Nephron progenitor cell (in vitro differentiated cells): ENCODE measurements around the gene FAM117B.
A peak's percentile ranks its signal among the peaks of the same experiment; 100 is the strongest.

Experiments
- DNase-seq: peaks from one replicate; pipeline ENCODE4 v3.0.0; 2021
- H3K27ac Mint-ChIP-seq: 2 replicates; pipeline ENCODE4 v1.8.0; 2021; ENCODE audit warnings: mild to moderate bottlenecking, moderate library complexity, mixed read lengths
- H3K27me3 Mint-ChIP-seq: 2 replicates; pipeline ENCODE4 v1.8.0; 2021; ENCODE audit warnings: mild to moderate bottlenecking, low read depth, mixed read lengths; ENCODE audit not compliant: poor library complexity
- H3K36me3 Mint-ChIP-seq: 2 replicates; pipeline ENCODE4 v1.8.0; 2021; ENCODE audit warnings: low read depth, mixed read lengths
- H3K4me1 Mint-ChIP-seq: 2 replicates; pipeline ENCODE4 v1.8.0; 2021; ENCODE audit warnings: mixed read lengths
- H3K4me3 Mint-ChIP-seq: 2 replicates; pipeline ENCODE4 v1.8.0; 2021; ENCODE audit warnings: mild to moderate bottlenecking, moderate library complexity, mixed read lengths
- H3K9me3 Mint-ChIP-seq: 2 replicates; pipeline ENCODE4 v1.8.0; 2021; ENCODE audit warnings: mild to moderate bottlenecking, moderate library complexity, mixed read lengths
- CTCF ChIP-seq: fragments of 200-600 bp; sonication (generic); IDR thresholded peaks from 2 replicates; pipeline ENCODE4 v1.5.0; 2021; ENCODE audit warnings: antibody characterized with exemption

Gene FAM117B

GRCh38 chr2:202634556-202635427, at the start of gene FAM117B:
FAM117B (plus strand) TSS chr2:202634969; CDS start chr2:202635188, 219 bp downstream.
- DNase-seq, result peak; percentile 98

GRCh38 chr2:202588647-202589581, 45.9 kb upstream of the FAM117B start:
- Mint-ChIP-seq H3K27me3 (peaks cover 4% of the 10 kb centered on the region), H3K27ac (no peak overlapping the region), H3K36me3 (no peaks in the 10 kb centered on the region), H3K4me3 (peak overlapping the region; percentile 26), H3K9me3 (peaks cover 3% of the 10 kb centered on the region), H3K4me1 (peaks cover 15% of the 10 kb centered on the region)
- TF ChIP-seq CTCF, result peak; percentile 86
- peak; percentile 70 for DNase-seq

More at GRCh38 chr2:202634556-202635427, at the start of gene FAM117B:
- peak within 1 kb of the TSS; percentile 93 for H3K4me3 Mint-ChIP-seq
- peaks cover 4% of the 10 kb centered on the region for H3K9me3 Mint-ChIP-seq
- H3K27me3 Mint-ChIP-seq, result no peaks in the 10 kb centered on the region
- no peak for TF ChIP-seq CTCF
- H3K27ac Mint-ChIP-seq, result peak within 1 kb of the TSS; percentile 29
- peaks cover 31% of the 10 kb centered on the region for H3K4me1 Mint-ChIP-seq
- H3K36me3 Mint-ChIP-seq, result peaks cover 23% of the 10 kb centered on the region

GRCh38 chr2:202589582-202589949, 45.2 kb upstream of the FAM117B start:
- no peak for TF ChIP-seq CTCF
- Mint-ChIP-seq H3K27me3 (peaks cover 4% of the 10 kb centered on the region), H3K4me1 (peaks cover 15% of the 10 kb centered on the region), H3K27ac (no peak overlapping the region), H3K4me3 (no peak overlapping the region), H3K9me3 (no peaks in the 10 kb centered on the region), H3K36me3 (no peaks in the 10 kb centered on the region)
- DNase-seq, result no peak

GRCh38 chr2:202592566-202592965, 42.2 kb upstream of the FAM117B start:
- H3K4me3 Mint-ChIP-seq, result no peak overlapping the region
- H3K9me3 Mint-ChIP-seq, result no peaks in the 10 kb centered on the region
- H3K36me3 Mint-ChIP-seq, result no peaks in the 10 kb centered on the region
- no peak overlapping the region for H3K27ac Mint-ChIP-seq
- peaks cover 4% of the 10 kb centered on the region for H3K27me3 Mint-ChIP-seq
- DNase-seq, result no peak
- peaks cover 15% of the 10 kb centered on the region for H3K4me1 Mint-ChIP-seq
- TF ChIP-seq CTCF, result no peak

- Mint-ChIP-seq H3K27ac (no peak overlapping the region), H3K36me3 (no peaks in the 10 kb centered on the region), H3K27me3 (peaks cover 5% of the 10 kb centered on the region), H3K4me1 (no peaks in the 10 kb centered on the region), H3K9me3 (no peaks in the 10 kb centered on the region), H3K4me3 (no peak overlapping the region)
- no peak for TF ChIP-seq CTCF
- no peak for DNase-seq
These were observed 35.7 kb upstream of the FAM117B start for GRCh38 chr2:202599105-202599504.
